ENCODE measurements around the gene AHI1. TPM values are rescaled to one million over a fixed set of nuclear protein-coding genes. Genes with fewer than 3 reads are reported as not detected.

AHI1 gene
- total RNA-seq, 2 experiments from 2014 or later: 21.4 to 33.9 TPM

DNA sequence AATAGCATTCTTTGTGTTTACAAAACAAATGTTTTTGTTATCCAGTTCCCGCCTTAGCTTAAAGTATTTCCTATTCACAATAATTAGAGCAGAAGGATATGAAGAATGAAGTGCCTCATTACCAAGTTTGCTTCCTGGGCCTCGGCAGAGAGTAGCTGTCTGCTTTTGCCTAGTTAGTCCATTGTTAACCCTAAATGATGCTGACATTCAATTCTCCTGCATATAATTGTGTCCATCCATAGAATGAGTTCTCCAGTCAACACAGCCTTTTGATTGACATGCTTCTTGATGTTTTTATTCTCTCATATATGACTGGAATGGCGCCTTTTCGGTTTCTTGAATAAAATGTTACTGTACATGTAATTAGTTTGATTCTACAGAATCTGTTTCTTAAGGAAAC is 215.6 kb downstream of the AHI1 start:
- Histone ChIP-seq H4K20me1 (ENCODE audit: insufficient read depth, low read length) (no peaks in the 10 kb centered on the region), H3K4me3 (ENCODE audit: low read depth, low read length, poor library complexity, severe bottlenecking) (no peak overlapping the region), H3K4me2 (ENCODE audit: low read length) (peak overlapping the region; percentile 64), H3K4me1 (ENCODE audit: insufficient read depth, low read length, poor library complexity, severe bottlenecking) (peaks cover 47% of the 10 kb centered on the region), H3K9me3 (ENCODE audit: low read length) (no peaks in the 10 kb centered on the region), H3K79me2 (ENCODE audit: insufficient read depth, low read depth, low read length) (no peaks in the 10 kb centered on the region), H3K9me2 (ENCODE audit: insufficient read depth, low read length) (no peaks in the 10 kb centered on the region), H3K27ac (ENCODE audit: low read depth, low read length, poor library complexity, severe bottlenecking) (peak overlapping the region; percentile 72), H3K36me3 (ENCODE audit: insufficient read depth, low read length) (no peaks in the 10 kb centered on the region; the same call in 1 of the 2 replicates), H2AFZ (ENCODE audit: low read length) (no peak overlapping the region; the same call in 1 of the 2 replicates)
- DNase-seq (ENCODE audit: low spot score): no peak
- intact Hi-C loops (cut with micrococcal nuclease; ENCODE audit: unreplicated experiment): no loop called here
- POLR2A ChIA-PET: interaction anchor here (1.0 to 1.5 kb wide), 7 partner anchors 9 to 47 kb away, joined by 3 to 13 read pairs (median 5); no protein-coding TSS in a partner anchor
- no TSS peak for BruUV-seq (replicated peaks)
- no peak for TF ChIP-seq EZH2phosphoT487 (IDR thresholded peaks at IDR 0.05; ENCODE audit: borderline replicate concordance, low read depth, low read length)
- TF ChIP-seq CTCF (conservative IDR thresholded peaks at IDR 0.05; ENCODE audit: low read length): no peak
- CTCF ChIA-PET (ENCODE audit: unreplicated experiment): no interaction called here

DNA sequence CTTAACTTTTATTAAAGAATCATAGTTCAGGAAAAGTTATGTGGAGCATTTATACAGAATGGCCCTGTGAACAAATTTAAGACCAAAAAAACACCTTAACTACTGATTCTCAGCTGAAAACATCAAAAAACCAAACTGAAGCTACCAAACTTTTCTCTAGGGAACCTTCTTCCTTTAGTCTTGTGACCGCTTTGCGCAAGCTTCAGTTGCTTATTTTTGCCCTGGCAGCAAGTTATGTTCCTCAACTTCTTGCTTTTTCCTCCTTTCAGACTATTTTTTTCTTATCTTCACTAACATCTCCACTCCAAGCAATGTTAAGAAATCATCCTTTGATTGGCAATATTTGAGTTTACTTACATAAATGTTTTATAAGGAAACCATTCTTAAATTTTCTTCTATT is 216.3 kb downstream of the AHI1 start:
- no TSS peak for BruUV-seq (replicated peaks)

More for the DNA sequence above, 216.3 kb downstream of the AHI1 start:
- CTCF ChIA-PET (ENCODE audit: unreplicated experiment): no interaction called here
- Histone ChIP-seq H3K9me3 (ENCODE audit: low read length) (no peaks in the 10 kb centered on the region), H3K4me3 (ENCODE audit: low read depth, low read length, poor library complexity, severe bottlenecking) (peak overlapping the region; percentile 41), H4K20me1 (ENCODE audit: insufficient read depth, low read length) (no peaks in the 10 kb centered on the region), H3K36me3 (ENCODE audit: insufficient read depth, low read length) (no peaks in the 10 kb centered on the region; the same call in 1 of the 2 replicates), H3K4me1 (ENCODE audit: insufficient read depth, low read length, poor library complexity, severe bottlenecking) (peaks cover 40% of the 10 kb centered on the region), H2AFZ (ENCODE audit: low read length) (peak overlapping the region; percentile 60; the same call in 1 of the 2 replicates), H3K4me2 (ENCODE audit: low read length) (peak overlapping the region; percentile 64), H3K27ac (ENCODE audit: low read depth, low read length, poor library complexity, severe bottlenecking) (peak overlapping the region; percentile 72), H3K9me2 (ENCODE audit: insufficient read depth, low read length) (no peaks in the 10 kb centered on the region), H3K79me2 (ENCODE audit: insufficient read depth, low read depth, low read length) (no peaks in the 10 kb centered on the region)
- peak; percentile 44 for DNase-seq (ENCODE audit: low spot score)
- TF ChIP-seq CTCF (conservative IDR thresholded peaks at IDR 0.05; ENCODE audit: low read length) (no peak), EZH2phosphoT487 (IDR thresholded peaks at IDR 0.05; ENCODE audit: borderline replicate concordance, low read depth, low read length) (no peak)
- intact Hi-C loops (cut with micrococcal nuclease; ENCODE audit: unreplicated experiment): no loop called here
- POLR2A ChIA-PET: interaction anchor here (0.7 to 1.5 kb wide), 11 partner anchors 9 to 98 kb away, joined by 3 to 13 read pairs (median 4); no protein-coding TSS in a partner anchor
